Activated CD4-positive, CD25-positive, alpha-beta regulatory T cell treated with anti-CD3 and anti-CD28 coated beads, Interleukin-2, amount 50 U/mL, for 72 hours (primary cell): Measurements from ENCODE around the gene NDOR1.
A peak's percentile ranks its signal among the peaks of the same experiment; 100 is the strongest.

Source experiments
- DNase-seq: peaks from one replicate; pipeline ENCODE4 v3.0.0; 2021

The NDOR1 gene

DNA sequence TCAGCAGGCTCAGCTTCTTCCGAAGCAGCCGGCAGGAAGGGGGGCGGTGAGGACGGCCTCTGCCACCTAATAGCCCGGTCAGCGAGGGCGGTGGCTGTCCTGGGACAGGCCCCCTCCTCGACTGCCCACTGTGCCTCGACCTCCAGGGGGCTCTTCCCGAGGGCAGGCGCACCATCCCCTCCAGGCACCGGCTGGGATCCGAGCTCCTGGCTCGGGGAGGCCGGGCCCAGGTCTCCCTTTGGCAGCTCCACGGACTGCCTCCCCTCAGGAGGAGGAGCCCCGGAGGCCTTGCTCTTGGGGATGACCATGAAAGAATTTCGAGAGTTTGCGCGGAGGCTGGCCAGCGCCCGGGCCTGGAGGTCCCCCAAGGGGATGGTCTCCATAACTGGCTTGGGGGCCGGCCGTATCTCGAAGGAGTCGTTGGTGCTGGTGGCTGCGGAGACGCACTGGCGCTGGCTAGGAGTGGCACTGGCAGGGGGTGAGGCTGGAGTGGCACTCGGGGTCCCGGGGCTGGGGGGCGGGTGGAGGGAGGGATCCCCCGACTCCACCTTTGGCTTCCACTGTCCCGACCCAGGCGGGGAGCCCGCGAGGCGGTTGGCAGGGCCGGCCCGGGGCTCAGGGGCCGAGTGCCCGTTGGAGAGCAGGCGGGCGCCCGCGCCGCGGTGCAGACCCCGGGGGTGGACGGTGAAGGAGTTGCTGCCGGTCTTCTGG, 5.9 kb upstream of the NDOR1 start:
- DNase-seq = no peak

DNA sequence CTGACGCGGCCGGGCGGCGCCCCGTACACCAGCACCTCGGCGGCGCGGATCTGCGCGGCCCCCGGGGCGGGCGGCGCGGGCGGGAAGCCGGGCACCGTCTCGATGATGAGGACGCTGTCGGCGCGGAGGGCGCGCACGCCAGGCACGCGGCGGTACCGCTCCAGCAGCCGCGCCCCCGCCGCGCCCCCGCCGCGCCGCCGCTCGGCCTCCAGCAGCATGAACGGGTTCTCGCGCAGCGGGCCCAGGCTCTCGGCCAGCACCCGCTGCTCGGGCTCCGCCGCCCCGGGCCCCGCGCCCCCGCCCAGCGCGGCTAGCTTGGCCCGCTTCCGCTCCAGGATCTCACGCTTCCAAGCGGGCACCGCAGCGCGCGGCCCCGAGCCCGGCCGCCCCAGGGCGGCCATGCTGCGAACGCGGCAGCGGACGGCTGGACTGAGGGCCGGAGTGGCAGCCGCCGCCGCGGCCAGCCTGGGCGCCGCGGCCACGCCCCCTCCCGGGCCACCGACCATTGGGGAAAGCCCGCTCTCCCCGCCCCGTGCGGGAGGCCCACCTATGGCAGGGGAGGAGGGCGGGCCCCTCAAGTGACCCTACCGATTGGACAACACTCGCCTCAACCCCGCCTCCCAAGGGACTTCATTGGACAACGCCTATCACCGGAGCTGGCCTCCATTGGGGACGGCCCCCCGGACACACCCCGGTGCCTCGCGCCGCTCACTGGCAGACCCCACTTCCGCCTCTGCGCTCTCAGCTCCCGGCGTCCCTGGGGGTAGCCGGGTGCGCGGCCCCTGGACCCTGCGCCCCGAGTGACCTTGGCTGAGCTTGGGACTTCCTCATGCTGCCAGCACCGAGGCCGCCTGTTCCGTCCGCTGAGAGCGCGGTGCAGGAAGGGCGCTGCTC, 4.9 kb upstream of the NDOR1 start, which contains the start of gene TPRN:
Gene TPRN, minus strand, starts transcription at position 431 of the 894 bp plus-strand sequence. Its CDS starts 30 bp downstream, at position 401.
- peak; percentile 97 for DNase-seq

GRCh38 chr9:137201205-137201868, 4.2 kb upstream of the NDOR1 start:
- no peak for DNase-seq

GRCh38 chr9:137202966-137203365, 2.5 kb upstream of the NDOR1 start:
- DNase-seq = no peak

DNA sequence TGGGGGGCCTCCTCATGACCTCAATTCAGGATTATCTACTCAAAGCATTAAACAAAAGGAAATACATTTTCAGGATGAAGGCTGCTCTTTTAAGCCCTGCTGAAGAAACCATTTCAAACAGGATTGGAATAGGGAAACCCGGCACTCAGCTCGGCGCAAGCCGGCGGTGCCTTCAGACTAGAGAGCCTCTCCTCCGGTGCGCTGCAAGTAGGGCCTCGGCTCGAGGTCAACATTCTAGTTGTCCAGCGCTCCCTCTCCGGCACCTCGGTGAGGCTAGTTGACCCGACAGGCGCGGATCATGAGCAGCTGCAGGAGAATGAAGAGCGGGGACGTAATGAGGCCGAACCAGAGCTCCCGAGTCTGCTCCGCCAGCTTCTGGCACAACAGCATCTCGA, 772 bp upstream of the NDOR1 start:
- no peak for DNase-seq

- no peak for DNase-seq
Measured at GRCh38 chr9:137206602-137207001, 1.1 kb downstream of the NDOR1 start.

GRCh38 chr9:137211532-137211931, 6.0 kb downstream of the NDOR1 start:
- DNase-seq = no peak

DNA sequence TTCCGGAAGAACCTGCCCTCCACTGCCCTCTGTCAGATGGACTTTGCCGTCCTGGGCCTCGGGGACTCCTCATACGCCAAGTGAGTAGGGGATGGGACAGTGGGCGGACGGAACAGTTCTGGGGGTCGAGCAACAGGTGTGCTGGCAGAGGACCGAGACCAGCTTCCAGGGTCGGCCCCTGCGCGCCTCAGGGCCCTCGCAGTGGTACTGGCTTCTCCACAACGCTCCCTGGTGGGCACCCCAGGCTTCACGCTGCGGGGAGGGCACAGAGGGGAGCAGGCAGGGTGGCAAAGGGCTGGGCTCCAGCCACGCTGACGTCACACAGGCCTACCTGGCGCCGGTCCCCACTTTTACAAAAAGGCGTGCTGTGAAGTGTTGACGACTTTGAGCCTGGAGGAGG, 7.0 kb downstream of the NDOR1 start:
- no peak for DNase-seq

DNA sequence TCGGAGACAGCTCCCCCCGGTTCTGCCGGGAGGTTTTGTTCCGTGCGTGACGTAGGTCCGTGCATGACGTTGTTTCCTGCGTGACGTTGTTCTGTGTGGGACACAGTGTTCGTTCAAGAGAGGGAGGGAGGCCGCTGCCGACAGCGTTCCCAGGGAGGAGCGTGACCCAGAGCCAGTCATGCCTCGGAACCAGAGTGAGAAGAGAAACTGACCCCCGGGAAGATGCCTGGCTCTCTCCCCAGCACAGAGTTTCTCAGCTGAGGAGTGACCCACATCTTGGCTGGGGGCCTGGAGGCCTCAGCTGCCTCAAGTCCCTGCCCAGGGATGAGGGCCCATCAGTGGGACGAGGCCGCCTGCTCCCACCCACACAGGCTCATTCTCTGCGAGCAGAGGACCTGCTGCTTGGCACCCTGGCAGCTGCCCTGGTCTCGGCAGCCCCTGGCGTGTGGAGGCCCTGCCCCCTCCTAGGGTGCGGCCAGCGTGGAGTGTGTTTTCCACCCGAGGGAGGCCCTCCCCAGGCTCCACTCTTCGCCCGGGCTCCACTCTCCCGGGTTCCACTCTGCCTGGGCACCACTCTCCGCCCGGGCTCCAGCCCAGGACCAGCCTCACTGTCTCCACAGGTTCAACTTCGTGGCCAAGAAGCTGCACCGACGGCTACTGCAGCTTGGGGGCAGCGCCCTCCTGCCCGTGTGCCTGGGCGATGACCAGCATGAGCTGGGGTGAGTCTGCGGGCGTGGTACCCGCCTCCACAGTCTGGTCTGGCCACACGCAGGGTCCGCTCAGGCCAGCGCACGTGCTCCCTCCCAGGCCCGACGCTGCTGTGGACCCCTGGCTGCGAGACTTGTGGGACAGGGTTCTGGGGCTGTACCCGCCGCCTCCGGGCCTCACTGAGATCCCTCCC, 7.9 kb downstream of the NDOR1 start:
- no peak for DNase-seq

DNA sequence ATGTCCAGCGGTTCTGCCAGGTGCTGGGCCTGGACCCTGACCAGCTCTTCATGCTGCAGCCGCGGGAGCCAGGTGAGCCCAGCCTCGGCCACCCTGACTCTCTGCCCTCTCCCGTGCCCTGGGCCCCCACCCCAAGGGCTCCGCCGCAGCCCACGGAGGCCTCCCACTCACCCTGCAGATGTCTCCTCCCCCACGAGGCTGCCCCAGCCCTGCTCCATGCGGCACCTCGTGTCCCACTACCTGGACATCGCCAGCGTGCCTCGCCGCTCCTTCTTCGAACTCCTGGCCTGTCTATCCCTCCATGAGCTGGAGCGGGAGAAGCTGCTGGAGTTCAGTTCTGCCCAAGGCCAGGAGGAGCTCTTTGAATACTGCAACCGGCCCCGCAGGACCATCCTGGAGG, 9.1 kb downstream of the NDOR1 start:
- DNase-seq = no peak

- DNase-seq = no peak
Measured at GRCh38 chr9:137215196-137215986, 9.9 kb downstream of the NDOR1 start.

- no peak for DNase-seq
Measured at GRCh38 chr9:137216188-137216965, 10.9 kb downstream of the NDOR1 start.

DNA sequence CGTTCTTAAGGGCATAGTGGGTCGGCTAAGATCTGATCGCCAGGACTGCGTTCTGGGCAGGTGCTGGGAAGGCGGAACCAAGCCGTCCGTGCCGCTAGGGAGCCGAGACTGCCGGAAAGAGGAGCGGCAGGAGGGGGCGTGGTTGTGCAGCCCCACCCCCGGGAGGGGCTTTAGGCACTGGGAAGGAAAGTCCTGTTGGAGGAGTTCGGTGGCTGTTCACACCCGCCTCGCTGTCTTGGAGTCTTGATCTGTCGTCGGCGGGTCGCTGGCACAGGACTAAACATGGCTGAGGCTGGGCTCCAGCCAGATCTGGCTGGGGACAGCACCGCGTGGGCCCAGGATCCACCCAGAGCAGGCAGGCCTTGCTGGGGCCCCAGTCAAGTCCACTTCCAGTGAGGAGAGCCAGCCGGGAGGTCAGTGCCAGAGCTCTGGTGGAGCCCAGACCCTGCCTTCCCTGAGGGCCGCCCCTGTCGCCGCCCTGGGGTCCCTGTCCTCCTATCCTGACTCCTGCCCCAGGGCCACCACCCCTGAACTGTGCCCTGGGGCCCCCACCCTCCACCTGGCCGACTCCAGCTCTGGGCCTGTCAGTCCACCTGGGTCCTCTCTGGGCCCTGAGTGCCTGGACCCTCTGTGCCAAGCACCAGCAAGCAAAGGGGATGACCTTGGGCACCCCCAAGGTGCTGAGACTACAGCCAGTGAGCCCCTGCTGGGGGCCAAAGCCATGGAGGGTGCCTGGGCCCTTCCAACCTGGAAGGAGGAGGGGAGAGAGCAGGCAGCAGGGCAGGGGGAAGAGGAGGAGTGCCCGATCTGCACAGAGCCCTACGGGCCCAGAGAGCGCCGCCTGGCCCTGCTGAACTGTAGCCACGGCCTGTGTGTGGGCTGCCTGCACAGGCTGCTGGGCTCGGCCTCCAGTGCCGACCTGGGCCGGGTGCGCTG, 12.0 kb downstream of the NDOR1 start:
- no peak for DNase-seq

DNA sequence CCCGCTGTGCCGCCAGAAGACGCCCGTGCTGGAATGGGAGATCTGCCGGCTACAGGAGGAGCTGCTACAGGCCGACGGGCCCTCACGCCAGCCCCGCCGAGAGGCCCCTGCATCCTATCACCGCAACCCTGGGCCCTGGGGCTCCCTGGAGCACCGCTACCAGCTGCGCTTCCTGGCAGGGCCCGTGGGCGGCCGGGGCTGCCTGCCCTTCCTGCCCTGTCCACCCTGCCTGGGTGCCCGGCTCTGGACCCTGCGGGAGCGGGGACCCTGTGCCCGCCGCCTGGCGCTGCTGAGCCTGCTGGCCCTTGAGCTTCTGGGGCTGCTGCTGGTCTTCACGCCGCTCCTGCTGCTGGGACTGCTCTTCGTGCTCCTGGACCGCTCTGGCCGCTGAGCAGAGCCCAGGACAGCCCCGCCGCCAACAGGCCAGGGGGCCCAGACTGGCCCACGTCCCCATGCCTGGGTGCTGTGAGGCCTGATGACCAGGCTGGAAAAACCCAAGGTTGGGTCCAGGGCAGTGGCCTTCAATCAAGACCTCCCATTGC, 12.8 kb downstream of the NDOR1 start:
- DNase-seq = no peak

DNA sequence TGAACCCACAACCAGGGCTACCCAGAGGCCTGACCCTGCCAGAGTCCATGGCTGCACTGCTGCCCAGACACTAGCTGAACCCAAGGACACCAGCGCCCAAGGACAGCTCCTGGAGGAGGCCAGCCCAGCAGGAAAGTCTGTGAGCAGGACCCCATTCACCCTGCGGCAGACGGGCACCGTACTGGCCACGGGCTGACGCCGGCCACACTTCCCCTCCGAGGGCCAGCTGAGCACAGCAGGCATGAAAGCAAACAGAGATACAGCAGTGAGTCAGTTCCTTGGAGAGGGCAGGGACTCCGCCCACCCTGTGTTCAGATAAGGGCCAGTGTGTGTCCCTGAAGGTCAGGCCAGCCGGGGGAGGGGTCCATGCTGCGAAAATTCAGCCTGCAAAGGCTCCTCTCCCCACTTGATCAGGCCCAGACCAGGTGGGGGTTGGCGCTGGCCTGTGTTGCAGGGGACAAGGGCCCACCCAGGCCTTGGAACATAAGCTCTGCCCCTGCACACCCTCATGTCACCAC, 13.3 kb downstream of the NDOR1 start:
- DNase-seq = no peak

DNA sequence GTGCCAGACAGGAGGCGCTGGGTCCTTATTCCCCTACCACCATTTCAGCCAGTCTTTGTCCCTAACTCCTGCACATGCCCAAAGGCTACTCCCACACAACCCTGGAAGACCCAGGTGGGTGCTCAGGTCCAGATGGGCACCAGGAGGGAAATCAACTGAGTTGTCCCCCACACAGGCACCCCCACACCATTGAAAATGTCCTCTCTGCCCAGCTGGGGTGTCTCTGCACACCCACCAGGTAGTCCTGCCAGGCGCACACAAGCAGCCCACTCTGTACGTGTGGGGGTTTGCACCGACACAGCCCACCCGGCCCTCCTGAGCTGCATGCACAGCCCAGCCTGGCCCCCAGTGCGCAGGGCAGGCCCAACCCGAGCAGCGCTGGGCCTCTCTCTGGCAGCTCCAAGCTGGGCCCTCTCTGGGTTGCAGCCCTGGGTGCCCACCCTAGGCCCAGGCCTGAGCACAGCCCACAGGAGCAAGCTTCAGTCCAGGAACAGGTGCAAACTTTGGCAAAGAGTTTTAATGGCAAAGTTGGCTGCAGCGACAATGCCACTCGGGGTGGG, 14.3 kb downstream of the NDOR1 start:
- DNase-seq = no peak

DNA sequence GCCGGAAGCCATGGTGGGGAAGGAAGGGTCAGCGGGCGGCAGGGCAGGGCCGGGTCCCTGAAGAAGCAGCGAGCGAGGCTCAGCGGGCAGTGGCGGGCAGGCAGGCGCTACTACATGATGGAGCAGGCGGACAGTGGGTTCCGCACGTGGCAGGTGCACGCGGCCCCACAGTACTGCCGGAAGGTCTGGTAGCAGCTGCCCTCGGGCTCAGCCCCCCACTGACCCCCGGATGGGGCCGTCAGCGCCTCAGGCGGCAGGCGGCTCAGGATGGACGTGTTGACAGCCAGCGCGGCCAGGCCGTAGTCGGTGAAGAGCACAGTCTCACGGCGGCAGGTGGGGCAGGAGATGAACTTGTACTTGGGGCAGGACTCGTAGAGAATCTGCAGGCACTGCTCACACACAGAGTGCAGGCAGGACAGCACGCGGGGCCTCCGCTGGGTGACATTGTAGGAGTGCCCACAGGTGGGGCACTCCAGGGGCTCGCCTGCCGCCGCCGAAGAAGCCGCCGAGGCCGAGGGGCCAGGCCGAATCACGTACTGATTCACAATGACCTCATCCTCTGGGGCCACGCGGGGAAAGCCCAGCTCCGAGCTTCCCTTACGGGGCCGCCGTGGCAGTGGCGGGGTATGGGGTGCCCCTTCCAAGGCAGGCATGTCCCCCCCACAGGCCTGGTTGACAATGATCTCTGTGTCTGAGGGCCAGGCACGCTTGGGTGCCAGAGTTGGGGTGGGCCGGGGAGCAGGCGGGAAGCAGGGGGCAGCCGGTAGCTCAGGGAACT, 15.0 kb downstream of the NDOR1 start:
- DNase-seq = no peak

DNA sequence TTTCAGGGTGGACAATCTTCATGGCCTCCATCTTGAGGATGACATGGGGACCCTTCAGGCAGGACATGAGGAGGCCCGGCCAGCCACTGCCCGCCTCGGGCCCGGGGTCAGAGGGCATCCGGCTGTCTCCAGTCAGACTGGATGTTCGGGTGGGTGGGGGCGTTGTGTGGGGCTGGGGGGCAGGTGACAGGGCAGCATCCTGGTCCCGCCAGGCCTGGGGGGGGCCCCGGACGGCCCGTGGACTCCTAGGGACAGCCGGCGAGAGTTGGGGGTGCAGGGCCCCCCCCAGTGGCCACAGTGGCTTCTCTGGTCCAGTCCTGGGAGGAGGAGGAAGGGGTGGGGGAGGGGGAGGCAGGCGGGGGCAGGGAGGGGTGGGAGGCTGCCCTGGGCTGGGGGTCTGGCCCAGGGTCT, 15.6 kb downstream of the NDOR1 start:
- DNase-seq = no peak
